ENCODE results near the gene ARFGAP1.

ARFGAP1 gene

GRCh38 chr20:63277466-63278272 is 5.1 kb downstream of the ARFGAP1 start:
- no peak overlapping the region for H3K4me3 ChIP-seq (ENCODE audit: low read depth, low read length)
- TF ChIP-seq, protein P1, sequence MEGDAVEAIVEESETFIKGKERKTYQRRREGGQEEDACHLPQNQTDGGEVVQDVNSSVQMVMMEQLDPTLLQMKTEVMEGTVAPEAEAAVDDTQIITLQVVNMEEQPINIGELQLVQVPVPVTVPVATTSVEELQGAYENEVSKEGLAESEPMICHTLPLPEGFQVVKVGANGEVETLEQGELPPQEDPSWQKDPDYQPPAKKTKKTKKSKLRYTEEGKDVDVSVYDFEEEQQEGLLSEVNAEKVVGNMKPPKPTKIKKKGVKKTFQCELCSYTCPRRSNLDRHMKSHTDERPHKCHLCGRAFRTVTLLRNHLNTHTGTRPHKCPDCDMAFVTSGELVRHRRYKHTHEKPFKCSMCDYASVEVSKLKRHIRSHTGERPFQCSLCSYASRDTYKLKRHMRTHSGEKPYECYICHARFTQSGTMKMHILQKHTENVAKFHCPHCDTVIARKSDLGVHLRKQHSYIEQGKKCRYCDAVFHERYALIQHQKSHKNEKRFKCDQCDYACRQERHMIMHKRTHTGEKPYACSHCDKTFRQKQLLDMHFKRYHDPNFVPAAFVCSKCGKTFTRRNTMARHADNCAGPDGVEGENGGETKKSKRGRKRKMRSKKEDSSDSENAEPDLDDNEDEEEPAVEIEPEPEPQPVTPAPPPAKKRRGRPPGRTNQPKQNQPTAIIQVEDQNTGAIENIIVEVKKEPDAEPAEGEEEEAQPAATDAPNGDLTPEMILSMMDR (IDR thresholded peaks at IDR 0.05; ENCODE audit: borderline replicate concordance, insufficient read depth, low read depth, low read length) = no peak

GRCh38 chr20:63278661-63279060 is 6.0 kb downstream of the ARFGAP1 start:
- TF ChIP-seq, protein P1 (IDR thresholded peaks at IDR 0.05; ENCODE audit: borderline replicate concordance, insufficient read depth, low read depth, low read length) = no peak
- H3K4me3 ChIP-seq (ENCODE audit: low read depth, low read length) = no peak overlapping the region

GRCh38 chr20:63279931-63280330 is 7.3 kb downstream of the ARFGAP1 start:
- TF ChIP-seq, protein P1 (IDR thresholded peaks at IDR 0.05; ENCODE audit: borderline replicate concordance, insufficient read depth, low read depth, low read length) = no peak
- no peak overlapping the region for H3K4me3 ChIP-seq (ENCODE audit: low read depth, low read length)

DNA sequence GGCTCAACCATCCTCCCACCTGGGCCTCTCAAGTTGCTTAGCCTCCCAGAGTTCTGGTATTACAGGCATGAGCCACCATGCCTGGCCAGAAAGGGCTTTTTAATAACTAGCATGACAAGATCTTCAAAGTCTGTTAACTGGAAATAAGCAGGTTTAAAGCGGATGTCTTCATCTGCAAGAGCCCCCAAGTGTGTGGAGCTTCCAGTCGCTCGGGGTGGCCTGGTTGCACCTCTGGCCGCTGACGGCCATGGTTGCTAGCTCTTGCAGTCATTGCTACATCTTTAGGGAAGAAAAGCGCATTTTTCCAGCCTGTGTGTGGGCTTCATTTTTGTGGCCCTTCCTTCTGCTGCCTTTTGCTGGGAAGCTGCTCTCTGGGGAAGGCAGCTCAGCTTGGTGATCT is 7.8 kb downstream of the ARFGAP1 start:
- TF ChIP-seq, protein P1 (IDR thresholded peaks at IDR 0.05; ENCODE audit: borderline replicate concordance, insufficient read depth, low read depth, low read length) = no peak
- H3K4me3 ChIP-seq (ENCODE audit: low read depth, low read length) = no peak overlapping the region

DNA sequence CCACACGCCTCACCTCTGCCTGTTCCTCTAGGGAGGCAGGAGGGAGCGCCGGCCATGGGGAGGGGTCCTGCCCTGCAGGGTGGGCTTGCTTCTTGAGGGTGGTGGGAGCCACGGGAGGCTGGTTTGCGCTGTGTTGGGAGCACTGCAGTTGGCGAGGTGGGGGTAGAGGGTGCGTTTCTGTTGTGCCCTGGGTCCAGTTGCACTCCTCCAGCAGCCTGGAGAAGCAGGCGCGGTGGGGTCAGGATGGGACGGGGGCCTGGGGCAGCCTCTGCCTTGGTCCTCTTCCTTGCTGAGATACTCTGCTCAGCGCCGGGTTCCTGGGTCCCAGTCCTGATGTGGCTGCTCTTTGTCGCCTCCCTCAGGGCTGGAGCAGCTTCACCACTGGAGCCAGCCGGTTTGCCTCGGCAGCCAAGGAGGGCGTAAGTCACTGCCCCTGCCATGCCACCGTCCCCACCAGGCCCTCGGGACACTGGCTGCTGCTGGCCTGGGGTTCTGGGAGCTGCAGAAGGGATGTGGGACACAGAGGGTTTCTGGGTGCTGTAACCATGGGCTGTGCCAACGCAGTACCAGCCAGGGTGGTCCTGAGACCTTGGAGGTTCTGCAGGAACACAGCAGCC is 8.4 kb downstream of the ARFGAP1 start:
- H3K4me3 ChIP-seq (ENCODE audit: low read depth, low read length) = no peak overlapping the region
- TF ChIP-seq, protein P1 (IDR thresholded peaks at IDR 0.05; ENCODE audit: borderline replicate concordance, insufficient read depth, low read depth, low read length) = peak; percentile 42; the same call in 1 of the 2 replicates

DNA sequence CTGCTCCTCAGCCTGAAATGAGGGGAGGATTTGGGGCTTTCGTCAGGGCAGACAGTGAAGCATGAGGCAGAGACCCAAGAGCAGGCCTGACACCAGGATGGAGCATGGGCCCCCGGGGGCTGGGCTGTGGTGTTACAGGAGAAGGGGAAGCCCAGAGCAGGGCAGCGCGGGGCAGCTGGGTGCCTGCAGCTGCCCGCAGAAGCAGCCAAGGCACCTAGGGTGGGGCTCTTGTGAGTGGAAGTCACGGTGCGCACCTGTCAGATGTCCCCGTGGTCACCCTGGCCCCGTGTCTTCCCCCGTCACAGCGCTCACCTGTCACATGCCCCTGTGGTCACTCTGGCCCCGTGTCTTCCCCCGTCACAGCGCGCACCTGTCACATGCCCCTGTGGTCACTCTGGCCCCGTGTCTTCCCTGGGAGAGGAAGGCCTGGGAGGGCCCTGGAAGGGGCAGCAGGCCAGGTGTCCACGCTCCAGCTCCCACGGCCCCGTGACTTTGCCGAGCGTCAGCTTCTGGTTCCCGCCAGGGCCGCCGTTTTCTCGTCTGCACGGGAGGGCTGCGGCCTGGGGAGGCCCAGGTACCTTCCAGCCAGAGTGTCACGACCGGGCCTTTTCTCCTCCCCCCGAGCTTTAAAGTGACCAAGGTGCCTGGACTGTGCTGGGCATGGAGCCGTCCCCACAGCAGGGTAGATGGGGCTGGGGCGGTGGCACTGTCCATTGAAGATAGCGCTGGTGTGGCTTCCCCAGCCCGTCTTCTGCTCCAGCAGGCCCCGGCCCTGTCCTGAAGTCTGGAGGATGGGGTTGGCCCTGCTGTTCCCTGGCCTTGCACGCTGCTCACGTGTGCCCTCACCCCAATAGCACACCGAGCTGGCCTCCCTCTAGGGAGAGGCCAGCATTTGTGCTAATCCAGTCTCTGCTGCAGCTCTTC is 9.4 kb downstream of the ARFGAP1 start:
- H3K4me3 ChIP-seq (ENCODE audit: low read depth, low read length) = no peak overlapping the region
- TF ChIP-seq, protein P1 (IDR thresholded peaks at IDR 0.05; ENCODE audit: borderline replicate concordance, insufficient read depth, low read depth, low read length) = no peak
